Neutrophil (primary cell): ENCODE measurements around the gene TJP3.

ENCODE experiments used
- H3K27ac ChIP-seq: fragments of 200-600 bp; sonication (generic); 2 replicates; pipeline ENCODE4 v1.5.1; 2016; ENCODE audit warnings: mild to moderate bottlenecking, moderate library complexity
- H3K27me3 ChIP-seq: fragments of 200-600 bp; sonication (generic); 2 replicates; pipeline ENCODE4 v1.6.0; 2016; ENCODE audit warnings: mild to moderate bottlenecking
- H3K36me3 ChIP-seq: fragments of 200-600 bp; sonication (generic); 2 replicates; pipeline ENCODE4 v1.5.1; 2017
- H3K4me1 ChIP-seq, 2 experiments: fragments of 200-600 bp in 1 of 2; sonication (generic) in 1 of 2; 1 replicate in 1 of 2; 2 replicates in 1 of 2; pipeline versions ENCODE4 v1.5.1 to v1.6.1; 2013 to 2016; ENCODE audit warnings: low read depth in 1 of 2, low read length in 1 of 2, mild to moderate bottlenecking in 1 of 2, moderate library complexity in 1 of 2; ENCODE audit not compliant: control insufficient read depth in 1 of 2, insufficient read depth in 1 of 2
- H3K4me3 ChIP-seq, 2 experiments: fragments of 200-600 bp in 1 of 2; sonication (generic) in 1 of 2; 1 replicate in 1 of 2; 2 replicates in 1 of 2; pipeline ENCODE4 v1.5.1; 2013 to 2016; ENCODE audit warnings: low read depth in 1 of 2, low read length in 1 of 2, mild to moderate bottlenecking in 1 of 2, moderate library complexity in 1 of 2
- H3K9me3 ChIP-seq: fragments of 200-600 bp; sonication (generic); 2 replicates; pipeline ENCODE4 v1.5.1; 2016
- CTCF ChIP-seq: fragments of 200-600 bp; sonication (generic); IDR thresholded peaks from 2 replicates; pipeline ENCODE4 v1.5.1; 2016; ENCODE audit warnings: antibody characterized with exemption

TJP3 gene

GRCh38 chr19:3770136-3770999 is 62.2 kb downstream of the TJP3 start:
- H3K27me3 ChIP-seq, result no peaks in the 10 kb centered on the region
- H3K4me3 ChIP-seq, result no peak overlapping the region
- H3K27ac ChIP-seq, result no peak overlapping the region
- H3K36me3 ChIP-seq, result peaks cover 25% of the 10 kb centered on the region
- H3K9me3 ChIP-seq, result no peaks in the 10 kb centered on the region
- H3K4me1 ChIP-seq, result peaks cover 6 to 8% of the 10 kb centered on the region in 2 experiments
- no peak for TF ChIP-seq CTCF

- Histone ChIP-seq H3K36me3 (peaks cover 25% of the 10 kb centered on the region), H3K27me3 (no peaks in the 10 kb centered on the region), H3K9me3 (no peaks in the 10 kb centered on the region), H3K4me1 (peaks cover 5 to 6% of the 10 kb centered on the region in 2 experiments), H3K4me3 (no peak overlapping the region), H3K27ac (no peak overlapping the region)
- no peak for TF ChIP-seq CTCF
Observed at GRCh38 chr19:3771000-3771905, 63.1 kb downstream of the TJP3 start.

GRCh38 chr19:3771906-3772455 is 63.8 kb downstream of the TJP3 start, which contains the start of gene RAX2:
TSS of gene RAX2 (minus strand) at chr19:3772228. CDS start at chr19:3771742, 486 bp downstream.
- Histone ChIP-seq H3K27me3 (no peaks in the 10 kb centered on the region), H3K4me3 (no peak within 1 kb of the TSS), H3K27ac (no peak within 1 kb of the TSS), H3K9me3 (no peaks in the 10 kb centered on the region), H3K4me1 (no peaks in the 10 kb centered on the region), H3K36me3 (peaks cover 24% of the 10 kb centered on the region)
- no peak for TF ChIP-seq CTCF

GRCh38 chr19:3773814-3774515 is 65.8 kb downstream of the TJP3 start:
- peaks cover 10% of the 10 kb centered on the region for H3K36me3 ChIP-seq
- H3K4me1 ChIP-seq, result no peaks in the 10 kb centered on the region
- H3K27me3 ChIP-seq, result no peaks in the 10 kb centered on the region
- no peak overlapping the region for H3K27ac ChIP-seq
- no peak overlapping the region for H3K4me3 ChIP-seq
- no peaks in the 10 kb centered on the region for H3K9me3 ChIP-seq
- no peak for TF ChIP-seq CTCF
